Measurements from ENCODE around the gene UBA52. TPM values are rescaled to one million over a fixed set of nuclear protein-coding genes. Genes with fewer than 3 reads are reported as not detected.

The UBA52 gene
- total and polyA plus RNA-seq, 2 of the 8 experiments (the other 6 are each of a cell fraction or from before 2014, with no cell fraction given) = 1,340 to 5,409 TPM

DNA sequence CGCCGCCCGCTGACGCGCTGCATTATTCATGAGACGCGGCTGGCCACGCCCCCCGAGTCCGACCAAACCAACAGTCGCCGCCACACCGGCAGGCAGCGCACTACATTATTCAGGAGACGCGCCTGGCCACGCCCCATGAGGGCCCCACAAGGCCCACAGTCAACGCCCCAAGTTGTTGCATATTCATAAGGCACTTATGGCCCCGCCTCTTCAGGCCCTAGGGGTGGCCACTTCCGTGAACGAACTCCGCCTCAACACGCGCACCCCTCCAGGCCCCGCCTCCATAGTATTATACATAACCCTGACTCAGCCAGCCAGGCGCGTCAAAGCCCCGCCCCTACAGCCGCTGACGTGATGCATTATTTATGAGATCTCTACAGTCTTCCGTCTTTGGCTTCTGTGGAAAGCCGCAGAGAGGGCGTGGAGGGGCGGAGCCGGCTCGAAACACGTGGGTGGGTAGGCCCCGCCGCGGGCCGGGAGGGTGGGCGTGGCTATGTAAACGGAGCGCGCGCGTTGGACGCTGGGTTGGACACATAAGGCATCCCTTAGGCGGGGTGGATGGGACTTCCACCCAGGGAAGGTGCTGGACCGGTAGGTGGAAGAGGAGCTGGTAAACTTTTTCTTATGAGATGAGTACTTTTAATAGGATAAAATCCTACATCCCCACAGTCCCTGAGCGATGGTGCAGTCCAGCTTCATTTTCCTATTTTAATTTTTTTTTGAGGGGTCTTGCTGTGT lies 49.4 kb upstream of the UBA52 start (continued):
- TF ChIP-seq, protein P1, sequence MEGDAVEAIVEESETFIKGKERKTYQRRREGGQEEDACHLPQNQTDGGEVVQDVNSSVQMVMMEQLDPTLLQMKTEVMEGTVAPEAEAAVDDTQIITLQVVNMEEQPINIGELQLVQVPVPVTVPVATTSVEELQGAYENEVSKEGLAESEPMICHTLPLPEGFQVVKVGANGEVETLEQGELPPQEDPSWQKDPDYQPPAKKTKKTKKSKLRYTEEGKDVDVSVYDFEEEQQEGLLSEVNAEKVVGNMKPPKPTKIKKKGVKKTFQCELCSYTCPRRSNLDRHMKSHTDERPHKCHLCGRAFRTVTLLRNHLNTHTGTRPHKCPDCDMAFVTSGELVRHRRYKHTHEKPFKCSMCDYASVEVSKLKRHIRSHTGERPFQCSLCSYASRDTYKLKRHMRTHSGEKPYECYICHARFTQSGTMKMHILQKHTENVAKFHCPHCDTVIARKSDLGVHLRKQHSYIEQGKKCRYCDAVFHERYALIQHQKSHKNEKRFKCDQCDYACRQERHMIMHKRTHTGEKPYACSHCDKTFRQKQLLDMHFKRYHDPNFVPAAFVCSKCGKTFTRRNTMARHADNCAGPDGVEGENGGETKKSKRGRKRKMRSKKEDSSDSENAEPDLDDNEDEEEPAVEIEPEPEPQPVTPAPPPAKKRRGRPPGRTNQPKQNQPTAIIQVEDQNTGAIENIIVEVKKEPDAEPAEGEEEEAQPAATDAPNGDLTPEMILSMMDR (IDR thresholded peaks at IDR 0.05; ENCODE audit: control extremely low read depth in 1 of 3, insufficient read depth in 1 of 3, low read depth in 1 of 3, low read length in 3 of 3) = 0 out of 4 replicates have a peak, but pooled peaks of 1 of the 3 experiments have one; percentile 3
- TF ChIP-seq TBP (IDR thresholded peaks at IDR 0.05; ENCODE audit: low read depth, low read length) (0 out of 2 replicates have a peak, but pooled peaks have one; percentile 28), ZNF274 (IDR thresholded peaks at IDR 0.05; ENCODE audit: borderline replicate concordance, extremely low read depth, low read length) (no peak), TEAD4 (IDR thresholded peaks at IDR 0.05; ENCODE audit: low read depth, low read length) (no peak), SAP30 (IDR thresholded peaks at IDR 0.05; ENCODE audit: insufficient read depth, insufficient replicate concordance, low read length) (no peak), RNF2 (IDR thresholded peaks at IDR 0.05; ENCODE audit: borderline replicate concordance, low read depth, low read length, missing control alignments, poor library complexity, severe bottlenecking) (no peak), YY1 (IDR thresholded peaks at IDR 0.05; ENCODE audit: low read depth, low read length) (no peak), TAF7 (optimal IDR thresholded peaks at IDR 0.05; ENCODE audit: borderline replicate concordance, low read depth, low read length) (no peak), RBBP5 (IDR thresholded peaks at IDR 0.05; ENCODE audit: borderline replicate concordance, low read depth, low read length) (no peak), SP1 (IDR thresholded peaks at IDR 0.05; ENCODE audit: low read depth, low read length) (peak; percentile 57; the same call in 1 of the 2 replicates)
- TF ChIP-seq, protein P2, sequence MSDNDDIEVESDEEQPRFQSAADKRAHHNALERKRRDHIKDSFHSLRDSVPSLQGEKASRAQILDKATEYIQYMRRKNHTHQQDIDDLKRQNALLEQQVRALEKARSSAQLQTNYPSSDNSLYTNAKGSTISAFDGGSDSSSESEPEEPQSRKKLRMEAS (IDR thresholded peaks at IDR 0.05) = 0 out of 2 replicates have a peak, but pooled peaks have one; percentile 5
- TF ChIP-seq, protein P3, sequence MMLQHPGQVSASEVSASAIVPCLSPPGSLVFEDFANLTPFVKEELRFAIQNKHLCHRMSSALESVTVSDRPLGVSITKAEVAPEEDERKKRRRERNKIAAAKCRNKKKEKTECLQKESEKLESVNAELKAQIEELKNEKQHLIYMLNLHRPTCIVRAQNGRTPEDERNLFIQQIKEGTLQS (IDR thresholded peaks at IDR 0.05; ENCODE audit: insufficient read depth, low read depth, low read length) = no peak
